Thoracic aorta (tissue), 2 donors: ENCODE results near the gene MSANTD2. TPM values are rescaled to one million over a fixed set of nuclear protein-coding genes. Genes with fewer than 3 reads are reported as not detected.
A peak's percentile ranks its signal among the peaks of the same experiment; 100 is the strongest.

Experiments used
- ATAC-seq: fragments of 150-250 bp; one replicate; pipeline ENCODE4 v1.8.0; 2017; ENCODE audit warnings: low read depth; ENCODE audit not compliant: insufficient number of reproducible peaks, low FRiP score
- DNase-seq: peaks from one replicate; pipeline ENCODE4 v3.0.0-alpha.2; 2020; ENCODE audit warnings: low spot score
- H3K27ac ChIP-seq, 2 donors: fragments of 200-600 bp; sonication (generic); 1 replicate in 1 of 2; 2 replicates in 1 of 2; pipeline ENCODE4 v1.5.1; 2016; ENCODE audit warnings: mild to moderate bottlenecking in 2 of 2, moderate library complexity in 2 of 2
- H3K27me3 ChIP-seq: fragments of 200-600 bp; sonication (generic); replicated peaks from 2 replicates; pipeline ENCODE4 v1.6.0; 2016; ENCODE audit warnings: mild to moderate bottlenecking; ENCODE audit not compliant: insufficient read depth
- H3K36me3 ChIP-seq: fragments of 200-600 bp; sonication (generic); one replicate; pipeline ENCODE4 v1.5.1; 2016
- H3K4me1 ChIP-seq, 2 donors: fragments of 200-600 bp; sonication (generic); 1 replicate in 1 of 2; 2 replicates in 1 of 2; pipeline versions ENCODE4 v1.5.1 to v1.6.0; 2016; ENCODE audit warnings: low read depth in 2 of 2, mild to moderate bottlenecking in 1 of 2; ENCODE audit not compliant: control insufficient read depth in 1 of 2
- H3K4me3 ChIP-seq: fragments of 200-600 bp; sonication (generic); 2 replicates; pipeline ENCODE4 v1.5.1; 2016; ENCODE audit warnings: mild to moderate bottlenecking
- H3K9me3 ChIP-seq: fragments of 200-600 bp; sonication (generic); 2 replicates; pipeline ENCODE4 v1.5.1; 2016
- total RNA-seq, 2 donors: library from RNA; depleted of rRNA; stranded (reverse); fragments of >200 nt; gene quantifications; one replicate each; pipeline versions ENCODE4 v1.1.0 to v1.2.3, GENCODE V29; 2016
- TF ChIP-seq, protein P1 (sequence below): fragments of 200-600 bp; sonication (generic); IDR thresholded peaks from one replicate; pipeline ENCODE4 v1.5.1; 2019; ENCODE audit warnings: antibody characterized with exemption

MSANTD2 gene
- total RNA-seq, 2 donors from 2014 or later, result 16.4 to 29.4 TPM

DNA sequence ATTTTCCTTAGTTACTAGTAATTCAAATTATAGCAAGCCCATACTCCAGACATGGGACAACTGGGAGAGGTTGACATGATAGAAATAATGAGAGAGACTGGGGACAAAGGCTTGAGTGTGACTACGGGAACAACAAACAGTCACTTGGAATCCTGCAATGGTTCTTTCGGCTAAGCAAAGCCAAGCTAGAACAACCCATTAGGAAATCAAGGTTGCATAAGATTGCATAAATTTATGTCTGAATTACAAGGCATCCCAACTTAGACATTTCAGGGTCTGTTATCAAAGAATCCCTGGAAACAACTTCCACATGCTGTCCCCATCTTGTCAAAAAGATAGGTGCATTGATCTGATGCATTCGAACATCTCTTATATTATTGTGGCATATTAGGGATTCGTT is 70.6 kb downstream of the MSANTD2 start:
- no peak for ATAC-seq
- no peak overlapping the region for H3K4me3 ChIP-seq

DNA sequence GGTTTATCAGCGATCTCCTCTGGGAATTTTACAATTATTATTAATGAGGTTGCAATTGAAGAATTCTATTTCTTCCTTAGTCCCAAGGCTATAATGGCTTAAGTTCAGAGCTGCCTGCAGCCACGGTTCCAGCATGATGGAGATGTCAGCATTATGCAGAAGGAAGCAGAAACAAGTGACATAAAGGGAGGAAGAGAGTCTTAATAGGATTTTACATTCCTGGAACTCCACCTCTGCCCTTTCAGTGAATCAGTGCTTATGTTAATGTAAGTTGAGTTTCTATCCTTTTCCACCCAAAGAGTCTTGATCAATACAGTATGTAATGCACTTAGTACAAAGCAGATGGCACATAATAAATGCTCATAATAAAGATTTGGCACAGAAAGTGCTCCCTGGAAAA is 72.1 kb downstream of the MSANTD2 start:
- H3K36me3 ChIP-seq, result no peaks in the 10 kb centered on the region
- no peaks in the 10 kb centered on the region for H3K27me3 ChIP-seq
- no peak overlapping the region for H3K4me3 ChIP-seq
- ATAC-seq (no peak), DNase-seq (no peak)
- TF ChIP-seq, protein P1, sequence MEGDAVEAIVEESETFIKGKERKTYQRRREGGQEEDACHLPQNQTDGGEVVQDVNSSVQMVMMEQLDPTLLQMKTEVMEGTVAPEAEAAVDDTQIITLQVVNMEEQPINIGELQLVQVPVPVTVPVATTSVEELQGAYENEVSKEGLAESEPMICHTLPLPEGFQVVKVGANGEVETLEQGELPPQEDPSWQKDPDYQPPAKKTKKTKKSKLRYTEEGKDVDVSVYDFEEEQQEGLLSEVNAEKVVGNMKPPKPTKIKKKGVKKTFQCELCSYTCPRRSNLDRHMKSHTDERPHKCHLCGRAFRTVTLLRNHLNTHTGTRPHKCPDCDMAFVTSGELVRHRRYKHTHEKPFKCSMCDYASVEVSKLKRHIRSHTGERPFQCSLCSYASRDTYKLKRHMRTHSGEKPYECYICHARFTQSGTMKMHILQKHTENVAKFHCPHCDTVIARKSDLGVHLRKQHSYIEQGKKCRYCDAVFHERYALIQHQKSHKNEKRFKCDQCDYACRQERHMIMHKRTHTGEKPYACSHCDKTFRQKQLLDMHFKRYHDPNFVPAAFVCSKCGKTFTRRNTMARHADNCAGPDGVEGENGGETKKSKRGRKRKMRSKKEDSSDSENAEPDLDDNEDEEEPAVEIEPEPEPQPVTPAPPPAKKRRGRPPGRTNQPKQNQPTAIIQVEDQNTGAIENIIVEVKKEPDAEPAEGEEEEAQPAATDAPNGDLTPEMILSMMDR, result no peak
- peaks cover 8 to 13% of the 10 kb centered on the region in 2 donors for H3K4me1 ChIP-seq
- H3K9me3 ChIP-seq, result no peaks in the 10 kb centered on the region
- H3K27ac ChIP-seq, result no peak overlapping the region

More for the DNA sequence above, 70.6 kb downstream of the MSANTD2 start:
- no peak for DNase-seq
- no peak overlapping the region for H3K27ac ChIP-seq
- H3K9me3 ChIP-seq, result no peaks in the 10 kb centered on the region
- no peaks in the 10 kb centered on the region for H3K36me3 ChIP-seq
- no peaks in the 10 kb centered on the region for H3K27me3 ChIP-seq
- peaks cover 8 to 13% of the 10 kb centered on the region in 2 donors for H3K4me1 ChIP-seq
- TF ChIP-seq, protein P1, result no peak

DNA sequence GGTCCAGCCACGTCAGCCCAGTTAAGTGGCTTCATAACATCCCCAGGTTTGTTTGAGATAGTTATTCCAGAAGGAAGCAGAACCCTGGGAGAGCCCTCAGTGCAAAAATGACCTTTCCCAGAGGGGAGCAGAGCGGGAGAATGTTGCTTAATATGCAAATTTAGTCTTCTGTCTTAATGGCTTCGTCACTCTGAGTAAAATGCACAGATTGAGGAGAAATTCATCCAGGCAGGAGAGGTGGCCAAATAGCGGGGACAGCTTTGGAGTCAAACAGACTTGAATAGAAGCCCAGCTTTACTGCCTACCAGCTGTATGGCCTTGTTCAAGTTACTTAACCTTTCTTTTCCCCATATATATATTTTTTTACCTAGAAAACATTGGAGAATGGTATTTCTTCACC is 72.7 kb downstream of the MSANTD2 start:
- H3K4me3 ChIP-seq, result no peak overlapping the region
- no peaks in the 10 kb centered on the region for H3K36me3 ChIP-seq
- H3K27me3 ChIP-seq, result no peaks in the 10 kb centered on the region
- H3K27ac ChIP-seq, result no peak overlapping the region
- peaks cover 8 to 13% of the 10 kb centered on the region in 2 donors for H3K4me1 ChIP-seq
- H3K9me3 ChIP-seq, result no peaks in the 10 kb centered on the region
- ATAC-seq, result no peak
- no peak for DNase-seq
- TF ChIP-seq, protein P1, result no peak

DNA sequence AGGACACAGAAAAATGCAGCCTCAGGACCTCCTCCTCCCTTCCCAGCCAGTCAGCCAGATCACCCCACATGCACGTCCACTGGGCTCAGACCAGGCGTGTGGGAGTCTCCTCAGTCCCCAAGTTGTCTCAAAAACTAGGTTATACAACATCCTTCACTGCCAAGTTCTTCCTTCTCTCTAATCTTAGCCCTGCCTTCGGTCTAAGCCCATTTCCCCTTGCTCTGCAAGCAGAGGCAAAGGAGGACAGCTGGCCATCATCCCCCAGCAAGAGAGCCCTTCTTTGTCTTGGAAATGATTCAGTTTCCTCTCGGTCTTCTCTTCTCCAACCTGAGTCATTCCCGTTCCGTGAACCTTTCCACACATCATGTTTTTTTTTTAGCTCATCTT is 74.5 kb downstream of the MSANTD2 start:
- Histone ChIP-seq H3K36me3 (no peaks in the 10 kb centered on the region), H3K4me1 (peaks cover 8 to 13% of the 10 kb centered on the region in 2 donors), H3K9me3 (no peaks in the 10 kb centered on the region), H3K27me3 (no peaks in the 10 kb centered on the region), H3K4me3 (no peak overlapping the region), H3K27ac (peak overlapping the region in 1 of 2 donors; percentile 59)
- DNase-seq (no peak), ATAC-seq (no peak)
- TF ChIP-seq, protein P1, result no peak

DNA sequence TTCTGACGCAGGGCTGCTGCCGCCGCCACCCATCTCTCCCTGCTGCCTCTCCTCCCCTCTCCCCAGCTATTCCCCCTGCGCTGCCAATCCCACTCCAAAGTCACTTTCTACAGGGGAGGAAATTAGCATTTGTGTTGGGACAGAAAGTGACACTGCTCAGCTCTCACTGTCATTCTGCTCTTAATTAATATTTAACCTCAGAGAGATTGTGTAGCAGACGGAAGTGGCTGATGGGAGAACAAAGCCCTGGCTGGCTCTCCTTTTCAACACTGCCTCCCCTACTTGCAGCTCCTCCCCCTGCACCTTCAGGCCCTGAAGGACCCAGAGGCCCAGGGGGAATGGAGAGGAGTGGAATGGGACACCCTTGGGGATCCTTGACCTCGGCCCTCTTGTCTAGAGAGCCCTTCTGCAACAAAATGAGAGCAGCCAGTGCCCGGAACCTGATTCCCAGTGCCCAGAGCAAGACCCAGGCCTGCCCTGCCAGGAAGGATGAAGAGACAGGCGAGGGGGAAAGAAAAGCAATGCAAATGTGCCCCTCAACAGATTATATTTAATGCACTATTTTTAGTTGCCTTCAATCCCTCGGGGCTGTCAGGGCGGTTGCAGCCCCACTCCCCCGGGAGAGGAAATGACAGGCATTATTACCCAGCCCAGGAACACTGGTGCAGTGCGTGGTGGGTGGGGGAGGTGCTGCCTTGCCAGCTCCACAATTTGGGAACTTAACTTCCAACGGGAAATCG is 75.1 kb downstream of the MSANTD2 start:
- no peak for ATAC-seq
- Histone ChIP-seq H3K27ac (peak overlapping the region; percentile 38 to 59), H3K4me3 (no peak overlapping the region), H3K9me3 (no peaks in the 10 kb centered on the region), H3K27me3 (no peaks in the 10 kb centered on the region), H3K36me3 (no peaks in the 10 kb centered on the region), H3K4me1 (peaks cover 8 to 13% of the 10 kb centered on the region in 2 donors)
- no peak for DNase-seq
- TF ChIP-seq, protein P1, result no peak
